MM.1S (cell line): ENCODE results near the gene CS.

ENCODE experiments used
- CTCF ChIP-seq: fragments of 300-600 bp; sonication (generic); IDR thresholded peaks from 2 replicates; pipeline ENCODE4 v1.5.1; 2016; ENCODE audit warnings: antibody characterized with exemption, low read length, mixed read lengths
- EZH2 ChIP-seq: fragments of 300-600 bp; sonication (generic); optimal IDR thresholded peaks from 2 replicates; pipeline ENCODE3; 2017; ENCODE audit warnings: low read depth, mild to moderate bottlenecking, antibody characterized with exemption, low read length, mixed read lengths

- TF ChIP-seq CTCF (no peak), EZH2 (no peak)
Measured at GRCh38 chr12:56230432-56231183, 69.5 kb downstream of the CS start.
